Activated naive CD8-positive, alpha-beta T cell treated with anti-CD3 and anti-CD28 coated beads for 36 hours (primary cell): Measurements from ENCODE around the gene VIL1. TPM values are rescaled to one million over a fixed set of nuclear protein-coding genes. Genes with fewer than 3 reads are reported as not detected.

Experiments
- DNase-seq: peaks from one replicate; pipeline ENCODE4 v3.0.0; 2021
- H3K27ac Mint-ChIP-seq: one replicate; pipeline ENCODE4 v1.8.0; 2022; ENCODE audit warnings: mild to moderate bottlenecking, moderate library complexity, mixed read lengths
- H3K27me3 Mint-ChIP-seq: one replicate; pipeline ENCODE4 v1.8.0; 2022; ENCODE audit warnings: mild to moderate bottlenecking, mixed read lengths
- H3K36me3 Mint-ChIP-seq: one replicate; pipeline ENCODE4 v1.8.0; 2021; ENCODE audit warnings: mild to moderate bottlenecking, mixed read lengths
- H3K4me1 Mint-ChIP-seq: one replicate; pipeline ENCODE4 v1.8.0; 2021; ENCODE audit warnings: mixed read lengths
- H3K4me3 Mint-ChIP-seq: one replicate; pipeline ENCODE4 v1.8.0; 2022; ENCODE audit warnings: mild to moderate bottlenecking, moderate library complexity, mixed read lengths
- H3K9me3 Mint-ChIP-seq: one replicate; pipeline ENCODE4 v1.8.0; 2022; ENCODE audit warnings: mixed read lengths
- total RNA-seq, 2 experiments: library from RNA; stranded (reverse); gene quantifications; one replicate each; pipeline ENCODE4 v1.2.3, GENCODE V29; 2021

The VIL1 gene
- not detected for total RNA-seq

GRCh38 chr2:218418717-218419458, at the start of gene VIL1:
Gene VIL1, plus strand, starts transcription at chr2:218419123. Its CDS starts 4,656 bp downstream, at chr2:218423779.
- H3K27me3 Mint-ChIP-seq: no peaks in the 10 kb centered on the region
- no peaks in the 10 kb centered on the region for H3K36me3 Mint-ChIP-seq
- H3K4me3 Mint-ChIP-seq: no peak within 1 kb of the TSS
- no peak for DNase-seq
- H3K4me1 Mint-ChIP-seq: no peaks in the 10 kb centered on the region
- no peak within 1 kb of the TSS for H3K27ac Mint-ChIP-seq
- H3K9me3 Mint-ChIP-seq: no peaks in the 10 kb centered on the region

- H3K4me3 Mint-ChIP-seq: no peak overlapping the region
- DNase-seq: no peak
- H3K36me3 Mint-ChIP-seq: no peaks in the 10 kb centered on the region
- H3K27ac Mint-ChIP-seq: no peak overlapping the region
- H3K4me1 Mint-ChIP-seq: peaks cover 6% of the 10 kb centered on the region
- no peaks in the 10 kb centered on the region for H3K9me3 Mint-ChIP-seq
- H3K27me3 Mint-ChIP-seq: no peaks in the 10 kb centered on the region
These were observed 49.6 kb upstream of the VIL1 start for GRCh38 chr2:218369330-218369729.

- no peaks in the 10 kb centered on the region for H3K9me3 Mint-ChIP-seq
- peaks cover 6% of the 10 kb centered on the region for H3K4me1 Mint-ChIP-seq
- no peak for DNase-seq
- no peaks in the 10 kb centered on the region for H3K27me3 Mint-ChIP-seq
- no peak overlapping the region for H3K27ac Mint-ChIP-seq
- H3K36me3 Mint-ChIP-seq: no peaks in the 10 kb centered on the region
- H3K4me3 Mint-ChIP-seq: no peak overlapping the region
These were observed 48.4 kb upstream of the VIL1 start for GRCh38 chr2:218370410-218371063.

GRCh38 chr2:218371983-218372350, 47.0 kb upstream of the VIL1 start:
- no peak overlapping the region for H3K27ac Mint-ChIP-seq
- no peak overlapping the region for H3K4me3 Mint-ChIP-seq
- H3K9me3 Mint-ChIP-seq: no peaks in the 10 kb centered on the region
- DNase-seq: no peak
- no peaks in the 10 kb centered on the region for H3K27me3 Mint-ChIP-seq
- peaks cover 6% of the 10 kb centered on the region for H3K4me1 Mint-ChIP-seq
- H3K36me3 Mint-ChIP-seq: no peaks in the 10 kb centered on the region

GRCh38 chr2:218374795-218375194, 44.1 kb upstream of the VIL1 start:
- no peak overlapping the region for H3K27ac Mint-ChIP-seq
- H3K36me3 Mint-ChIP-seq: no peaks in the 10 kb centered on the region
- DNase-seq: no peak
- H3K9me3 Mint-ChIP-seq: no peaks in the 10 kb centered on the region
- peaks cover 6% of the 10 kb centered on the region for H3K4me1 Mint-ChIP-seq
- no peaks in the 10 kb centered on the region for H3K27me3 Mint-ChIP-seq
- H3K4me3 Mint-ChIP-seq: no peak overlapping the region

GRCh38 chr2:218375212-218375611, 43.7 kb upstream of the VIL1 start:
- Mint-ChIP-seq H3K36me3 (no peaks in the 10 kb centered on the region), H3K9me3 (no peaks in the 10 kb centered on the region), H3K27me3 (no peaks in the 10 kb centered on the region), H3K27ac (no peak overlapping the region), H3K4me1 (peaks cover 4% of the 10 kb centered on the region), H3K4me3 (no peak overlapping the region)
- no peak for DNase-seq

- Mint-ChIP-seq H3K27me3 (no peaks in the 10 kb centered on the region), H3K4me3 (no peak overlapping the region), H3K36me3 (no peaks in the 10 kb centered on the region), H3K4me1 (peaks cover 2% of the 10 kb centered on the region), H3K27ac (no peak overlapping the region), H3K9me3 (no peaks in the 10 kb centered on the region)
- DNase-seq: no peak
These were observed 40.9 kb upstream of the VIL1 start for GRCh38 chr2:218378053-218378452.

GRCh38 chr2:218381916-218382366, 37.0 kb upstream of the VIL1 start, which contains the start of gene SLC11A1:
Gene SLC11A1, plus strand, starts transcription at chr2:218382273. Its CDS starts 96 bp downstream, at chr2:218382369.
- Mint-ChIP-seq H3K27me3 (no peaks in the 10 kb centered on the region), H3K9me3 (no peaks in the 10 kb centered on the region), H3K4me3 (no peak within 1 kb of the TSS)

GRCh38 chr2:218382785-218383184, 36.1 kb upstream of the VIL1 start:
- no peaks in the 10 kb centered on the region for H3K36me3 Mint-ChIP-seq
- H3K4me1 Mint-ChIP-seq: peaks cover 7% of the 10 kb centered on the region
- DNase-seq: no peak

More at GRCh38 chr2:218381916-218382366, 37.0 kb upstream of the VIL1 start, which contains the start of gene SLC11A1:
- DNase-seq: no peak
- H3K27ac Mint-ChIP-seq: no peak within 1 kb of the TSS
- H3K36me3 Mint-ChIP-seq: no peaks in the 10 kb centered on the region
- peaks cover 2% of the 10 kb centered on the region for H3K4me1 Mint-ChIP-seq

GRCh38 chr2:218383892-218384519, 34.9 kb upstream of the VIL1 start:
- H3K27me3 Mint-ChIP-seq: no peaks in the 10 kb centered on the region
- no peaks in the 10 kb centered on the region for H3K36me3 Mint-ChIP-seq
- DNase-seq: no peak
- peaks cover 4% of the 10 kb centered on the region for H3K4me1 Mint-ChIP-seq
- H3K27ac Mint-ChIP-seq: no peak overlapping the region
- no peak overlapping the region for H3K4me3 Mint-ChIP-seq
- no peaks in the 10 kb centered on the region for H3K9me3 Mint-ChIP-seq

More at GRCh38 chr2:218382785-218383184, 36.1 kb upstream of the VIL1 start:
- Mint-ChIP-seq H3K27me3 (no peaks in the 10 kb centered on the region), H3K27ac (no peak overlapping the region), H3K9me3 (no peaks in the 10 kb centered on the region), H3K4me3 (no peak overlapping the region)

- Mint-ChIP-seq H3K4me1 (peaks cover 4% of the 10 kb centered on the region), H3K27me3 (no peaks in the 10 kb centered on the region), H3K4me3 (no peak overlapping the region), H3K36me3 (no peaks in the 10 kb centered on the region), H3K9me3 (no peaks in the 10 kb centered on the region), H3K27ac (no peak overlapping the region)
- DNase-seq: no peak
These were observed 33.9 kb upstream of the VIL1 start for GRCh38 chr2:218384975-218385374.

GRCh38 chr2:218386505-218387368, 32.2 kb upstream of the VIL1 start:
- DNase-seq: no peak
- Mint-ChIP-seq H3K36me3 (no peaks in the 10 kb centered on the region), H3K9me3 (no peaks in the 10 kb centered on the region), H3K4me3 (peak overlapping the region; percentile 34), H3K4me1 (peaks cover 4% of the 10 kb centered on the region), H3K27ac (no peak overlapping the region), H3K27me3 (no peaks in the 10 kb centered on the region)

- Mint-ChIP-seq H3K4me1 (peaks cover 4% of the 10 kb centered on the region), H3K36me3 (no peaks in the 10 kb centered on the region), H3K9me3 (no peaks in the 10 kb centered on the region), H3K27ac (no peak overlapping the region), H3K27me3 (no peaks in the 10 kb centered on the region), H3K4me3 (peak overlapping the region; percentile 34)
- DNase-seq: no peak
These were observed 31.3 kb upstream of the VIL1 start for GRCh38 chr2:218387369-218388194.
